GM21367 (cell line): ENCODE data around the gene RIPOR1.
"Not testable (repeated sequence)": the region's sequence is repeated elsewhere in the genome, so short reads cannot be mapped to it uniquely, and the experiment has no call there.

Source experiments
- ATAC-seq: cut with Tn5 transposase; IDR thresholded peaks from one replicate; pipeline ENCODE4 v1.9.1; 2021; ENCODE audit not compliant: unreplicated experiment

RIPOR1 gene

GRCh38 chr16:67517155-67517445, 11.5 kb upstream of the RIPOR1 start:
- ATAC-seq: no peak

GRCh38 chr16:67517661-67518423, 10.8 kb upstream of the RIPOR1 start:
- ATAC-seq: peak; percentile 39

GRCh38 chr16:67518676-67519075, 10.0 kb upstream of the RIPOR1 start:
- ATAC-seq: no peak

GRCh38 chr16:67519242-67519641, 9.4 kb upstream of the RIPOR1 start:
- ATAC-seq: no peak

GRCh38 chr16:67521095-67521804, 7.4 kb upstream of the RIPOR1 start:
- peak; percentile 46 for ATAC-seq

- no peak for ATAC-seq
Measured at GRCh38 chr16:67525176-67525860, 3.3 kb upstream of the RIPOR1 start.

- ATAC-seq: no peak
Measured at GRCh38 chr16:67526149-67526791, 2.4 kb upstream of the RIPOR1 start.

GRCh38 chr16:67528870-67529581, 397 bp downstream of the RIPOR1 start:
- no peak for ATAC-seq

GRCh38 chr16:67529582-67530012, 968 bp downstream of the RIPOR1 start:
- no peak for ATAC-seq

- ATAC-seq: no peak
Measured at GRCh38 chr16:67530013-67530939, 1.6 kb downstream of the RIPOR1 start.

GRCh38 chr16:67531247-67531646, 2.6 kb downstream of the RIPOR1 start:
- no peak for ATAC-seq

GRCh38 chr16:67533024-67533560, 4.5 kb downstream of the RIPOR1 start:
- ATAC-seq: no peak

- ATAC-seq: not testable (repeated sequence)
Measured at GRCh38 chr16:67533987-67534386, 5.4 kb downstream of the RIPOR1 start.

GRCh38 chr16:67534431-67534830, 5.8 kb downstream of the RIPOR1 start:
- no peak for ATAC-seq

- ATAC-seq: no peak
Measured at GRCh38 chr16:67535201-67535600, 6.6 kb downstream of the RIPOR1 start.

GRCh38 chr16:67537270-67537635, 8.6 kb downstream of the RIPOR1 start:
- no peak for ATAC-seq

GRCh38 chr16:67537636-67538591, 9.3 kb downstream of the RIPOR1 start:
- ATAC-seq: no peak

- no peak for ATAC-seq
Measured at GRCh38 chr16:67538666-67539101, 10.1 kb downstream of the RIPOR1 start.
